H1 (cell line): ENCODE results near the gene EHD4.

ENCODE experiments used
- CTCF ChIP-seq, 3 experiments: IDR thresholded peaks; 1 replicate in 2 of 3; 2 replicates in 1 of 3; pipeline versions ENCODE4 v1.5.1 to v1.6.1; 2011; ENCODE audit warnings: low read length in 3 of 3, mild to moderate bottlenecking in 3 of 3, inconsistent platforms in 2 of 3, low read depth in 1 of 3, moderate library complexity in 1 of 3; ENCODE audit not compliant: insufficient read depth in 1 of 3; ENCODE audit errors: control extremely low read depth in 1 of 3
- EP300 ChIP-seq, 2 experiments: IDR thresholded peaks; 1 replicate in 1 of 2; 2 replicates in 1 of 2; pipeline ENCODE4 v1.6.1; 2011 to 2012; ENCODE audit warnings: low read depth in 2 of 2, low read length in 2 of 2, mild to moderate bottlenecking in 2 of 2, borderline replicate concordance in 1 of 2, inconsistent platforms in 1 of 2, moderate library complexity in 1 of 2
- EZH2 ChIP-seq: fragments of 200-600 bp; sonication (generic); IDR thresholded peaks from 2 replicates; pipeline ENCODE4 v1.7.1; 2012; ENCODE audit warnings: low read depth, mild to moderate bottlenecking, moderate library complexity, low read length, inconsistent platforms; ENCODE audit not compliant: severe bottlenecking
- HDAC2 ChIP-seq, 2 experiments: fragments of 300-600 bp in 1 of 2; sonication (generic) in 1 of 2; IDR thresholded peaks; 2 replicates each; pipeline ENCODE4 v1.6.1; 2011 to 2012; ENCODE audit warnings: low read depth in 2 of 2, low read length in 2 of 2, mild to moderate bottlenecking in 2 of 2, moderate library complexity in 2 of 2, borderline replicate concordance in 1 of 2, inconsistent platforms in 1 of 2
- KDM1A ChIP-seq: fragments of 200-600, 300-600 bp; sonication (generic); IDR thresholded peaks from 2 replicates; pipeline ENCODE4 v1.7.1; 2016; ENCODE audit warnings: mild to moderate bottlenecking, low read length, borderline replicate concordance
- POU5F1 ChIP-seq: IDR thresholded peaks from 2 replicates; pipeline ENCODE4 v1.6.1; 2011; ENCODE audit warnings: low read depth, mild to moderate bottlenecking, low read length, moderate library complexity
- RBBP5 ChIP-seq: IDR thresholded peaks from 2 replicates; pipeline ENCODE4 v1.7.1; 2012; ENCODE audit warnings: low read depth, mild to moderate bottlenecking, inconsistent platforms, low read length, moderate library complexity, borderline replicate concordance
- TAF1 ChIP-seq: IDR thresholded peaks from 2 replicates; pipeline ENCODE4 v1.6.1; 2011; ENCODE audit warnings: mild to moderate bottlenecking, low read depth, low read length
- TCF12 ChIP-seq: IDR thresholded peaks from 2 replicates; pipeline ENCODE4 v1.6.1; 2011; ENCODE audit warnings: low read depth, mild to moderate bottlenecking, low read length

GRCh38 chr15:41968701-41969100 lies 3.7 kb downstream of the EHD4 start:
- TF ChIP-seq POU5F1 = no peak
- no peak for TF ChIP-seq CTCF (IDR thresholded peaks at IDR 0.05; ENCODE audit: control extremely low read depth in 1 of 3, insufficient read depth in 1 of 3, low read depth in 1 of 3, low read length in 3 of 3)
- no peak for TF ChIP-seq TCF12
- TF ChIP-seq KDM1A = no peak
- TF ChIP-seq EZH2 = no peak
- no peak for TF ChIP-seq EP300 (IDR thresholded peaks at IDR 0.05; ENCODE audit: borderline replicate concordance in 1 of 2, low read depth in 2 of 2, low read length in 2 of 2)
- no peak for TF ChIP-seq RBBP5
- no peak for TF ChIP-seq TAF1
- TF ChIP-seq HDAC2 (IDR thresholded peaks at IDR 0.05; ENCODE audit: borderline replicate concordance in 1 of 2, low read depth in 2 of 2, low read length in 2 of 2) = no peak
